Neutrophil (primary cell): Measurements from ENCODE around the gene CDC42EP1.
A peak's percentile ranks its signal among the peaks of the same experiment; 100 is the strongest.

Source experiments
- H3K27ac ChIP-seq: fragments of 200-600 bp; sonication (generic); 2 replicates; pipeline ENCODE4 v1.5.1; 2016; ENCODE audit warnings: mild to moderate bottlenecking, moderate library complexity
- H3K27me3 ChIP-seq: fragments of 200-600 bp; sonication (generic); 2 replicates; pipeline ENCODE4 v1.6.0; 2016; ENCODE audit warnings: mild to moderate bottlenecking
- H3K36me3 ChIP-seq: fragments of 200-600 bp; sonication (generic); 2 replicates; pipeline ENCODE4 v1.5.1; 2017
- H3K4me1 ChIP-seq, 2 experiments: fragments of 200-600 bp in 1 of 2; sonication (generic) in 1 of 2; 1 replicate in 1 of 2; 2 replicates in 1 of 2; pipeline versions ENCODE4 v1.5.1 to v1.6.1; 2013 to 2016; ENCODE audit warnings: low read depth in 1 of 2, low read length in 1 of 2, mild to moderate bottlenecking in 1 of 2, moderate library complexity in 1 of 2; ENCODE audit not compliant: control insufficient read depth in 1 of 2, insufficient read depth in 1 of 2
- H3K4me3 ChIP-seq, 2 experiments: fragments of 200-600 bp in 1 of 2; sonication (generic) in 1 of 2; 1 replicate in 1 of 2; 2 replicates in 1 of 2; pipeline ENCODE4 v1.5.1; 2013 to 2016; ENCODE audit warnings: low read depth in 1 of 2, low read length in 1 of 2, mild to moderate bottlenecking in 1 of 2, moderate library complexity in 1 of 2
- H3K9me3 ChIP-seq: fragments of 200-600 bp; sonication (generic); 2 replicates; pipeline ENCODE4 v1.5.1; 2016
- CTCF ChIP-seq: fragments of 200-600 bp; sonication (generic); IDR thresholded peaks from 2 replicates; pipeline ENCODE4 v1.5.1; 2016; ENCODE audit warnings: antibody characterized with exemption

CDC42EP1 gene

GRCh38 chr22:37575490-37576003 lies 15.3 kb downstream of the CDC42EP1 start:
- peaks cover 30 to 36% of the 10 kb centered on the region in 2 experiments for H3K4me1 ChIP-seq
- TF ChIP-seq CTCF = no peak

GRCh38 chr22:37578002-37578401 lies 17.7 kb downstream of the CDC42EP1 start:
- Histone ChIP-seq H3K27ac (no peak overlapping the region), H3K4me3 (no peak overlapping the region)
- no peak for TF ChIP-seq CTCF

More at GRCh38 chr22:37575490-37576003, 15.3 kb downstream of the CDC42EP1 start:
- Histone ChIP-seq H3K9me3 (no peaks in the 10 kb centered on the region), H3K27me3 (peaks cover 13% of the 10 kb centered on the region), H3K36me3 (no peaks in the 10 kb centered on the region), H3K27ac (peak overlapping the region; percentile 85), H3K4me3 (no peak overlapping the region)

GRCh38 chr22:37581504-37581903 lies 21.2 kb downstream of the CDC42EP1 start:
- Histone ChIP-seq H3K27me3 (peaks cover 33% of the 10 kb centered on the region), H3K4me3 (no peak overlapping the region), H3K4me1 (peaks cover 19 to 21% of the 10 kb centered on the region in 2 experiments), H3K36me3 (no peaks in the 10 kb centered on the region), H3K27ac (peak overlapping the region; percentile 13), H3K9me3 (no peaks in the 10 kb centered on the region)
- TF ChIP-seq CTCF = no peak

More at GRCh38 chr22:37578002-37578401, 17.7 kb downstream of the CDC42EP1 start:
- Histone ChIP-seq H3K9me3 (no peaks in the 10 kb centered on the region), H3K27me3 (peaks cover 33% of the 10 kb centered on the region), H3K4me1 (peaks cover 41 to 46% of the 10 kb centered on the region in 2 experiments), H3K36me3 (no peaks in the 10 kb centered on the region)

GRCh38 chr22:37582526-37582925 lies 22.2 kb downstream of the CDC42EP1 start:
- Histone ChIP-seq H3K27ac (no peak overlapping the region), H3K36me3 (no peaks in the 10 kb centered on the region), H3K4me1 (peaks cover 19 to 21% of the 10 kb centered on the region in 2 experiments), H3K9me3 (no peaks in the 10 kb centered on the region), H3K4me3 (no peak overlapping the region), H3K27me3 (peaks cover 33% of the 10 kb centered on the region)
- no peak for TF ChIP-seq CTCF

GRCh38 chr22:37588546-37589215 lies 28.4 kb downstream of the CDC42EP1 start:
- H3K27ac ChIP-seq = no peak overlapping the region
- TF ChIP-seq CTCF = no peak

More at GRCh38 chr22:37588546-37589215, 28.4 kb downstream of the CDC42EP1 start:
- Histone ChIP-seq H3K36me3 (no peaks in the 10 kb centered on the region), H3K4me1 (peaks cover 16% of the 10 kb centered on the region in 2 experiments), H3K9me3 (no peaks in the 10 kb centered on the region), H3K27me3 (no peaks in the 10 kb centered on the region), H3K4me3 (no peak overlapping the region)
